Esophagus squamous epithelium (tissue), 5 donors: ENCODE measurements around the gene GLG1. TPM values are rescaled to one million over a fixed set of nuclear protein-coding genes. Genes with fewer than 3 reads are reported as not detected.
A peak's percentile ranks its signal among the peaks of the same experiment; 100 is the strongest.
"Not testable (repeated sequence)": the region's sequence is repeated elsewhere in the genome, so short reads cannot be mapped to it uniquely, and the experiment has no call there.

Experiments used
- DNase-seq: peaks from one replicate; lab custom pipeline; 2025; lab: John Stamatoyannopoulos, UW
- H3K27ac ChIP-seq, 4 donors: fragments of 200-600 bp; sonication (generic); one replicate each; pipeline ENCODE4 v1.5.1; 2016 to 2019; ENCODE audit warnings: mild to moderate bottlenecking in 1 of 4
- H3K27me3 ChIP-seq, 4 donors: fragments of 200-600 bp; sonication (generic); 1 replicate in 3 of 4; 2 replicates in 1 of 4; pipeline versions ENCODE4 v1.5.1 to v1.6.0; 2017 to 2021; ENCODE audit warnings: antibody characterized with exemption in 1 of 4
- H3K36me3 ChIP-seq, 3 donors: fragments of 200-600 bp; sonication (generic); one replicate each; pipeline ENCODE4 v1.5.1; 2016 to 2019
- H3K4me1 ChIP-seq, 3 donors: fragments of 200-600 bp; sonication (generic); one replicate each; pipeline ENCODE4 v1.5.1; 2017 to 2019
- H3K4me3 ChIP-seq, 4 donors: fragments of 200-600 bp; sonication (generic); 1 replicate in 3 of 4; 2 replicates in 1 of 4; pipeline ENCODE4 v1.5.1; 2016 to 2019; ENCODE audit warnings: mild to moderate bottlenecking in 2 of 4, moderate library complexity in 1 of 4
- H3K9me3 ChIP-seq, 3 donors: fragments of 200-600 bp; sonication (generic); one replicate each; pipeline ENCODE4 v1.5.1; 2016 to 2019
- POLR2A ChIP-seq, 4 donors: fragments of 450-650 bp; IDR thresholded peaks; one replicate each; pipeline ENCODE4 v1.6.1; 2017; ENCODE audit warnings: antibody characterized with exemption in 4 of 4, mild to moderate bottlenecking in 4 of 4, moderate library complexity in 3 of 4
- WGBS, 2 donors: methylation state at CpG; one replicate each; pipeline ENCODE4 v1.1.5; 2018; 5-methylcytosine and 5-hydroxymethylcytosine counted together
- intact Hi-C: fragments of 100-400 bp; cut with DNase I; formaldehyde crosslinking; loops from one replicate; pipeline ENCODE4 v1.15.0; 2022
- total RNA-seq, 4 donors: library from RNA; depleted of rRNA; stranded (reverse); fragments of >200 nt; gene quantifications; one replicate each; pipeline ENCODE4 v1.1.0, GENCODE V29; 2016
- TF ChIP-seq, protein P1 (sequence below), 6 experiments: fragments of 450-650 bp in 4 of 6; fragments of 200-600 bp in 2 of 6; sonication (generic) in 2 of 6; IDR thresholded peaks; one replicate each; pipeline ENCODE4 v1.5.1; 2016 to 2019; ENCODE audit warnings: antibody characterized with exemption in 6 of 6, mild to moderate bottlenecking in 4 of 6, moderate library complexity in 4 of 6
- donor health status: DM: yes; HTN: yes; CAD: no.

GLG1 gene
- total RNA-seq, result 10 to 100 TPM; 59.2 to 71.9 (median 60.8) TPM

DNA sequence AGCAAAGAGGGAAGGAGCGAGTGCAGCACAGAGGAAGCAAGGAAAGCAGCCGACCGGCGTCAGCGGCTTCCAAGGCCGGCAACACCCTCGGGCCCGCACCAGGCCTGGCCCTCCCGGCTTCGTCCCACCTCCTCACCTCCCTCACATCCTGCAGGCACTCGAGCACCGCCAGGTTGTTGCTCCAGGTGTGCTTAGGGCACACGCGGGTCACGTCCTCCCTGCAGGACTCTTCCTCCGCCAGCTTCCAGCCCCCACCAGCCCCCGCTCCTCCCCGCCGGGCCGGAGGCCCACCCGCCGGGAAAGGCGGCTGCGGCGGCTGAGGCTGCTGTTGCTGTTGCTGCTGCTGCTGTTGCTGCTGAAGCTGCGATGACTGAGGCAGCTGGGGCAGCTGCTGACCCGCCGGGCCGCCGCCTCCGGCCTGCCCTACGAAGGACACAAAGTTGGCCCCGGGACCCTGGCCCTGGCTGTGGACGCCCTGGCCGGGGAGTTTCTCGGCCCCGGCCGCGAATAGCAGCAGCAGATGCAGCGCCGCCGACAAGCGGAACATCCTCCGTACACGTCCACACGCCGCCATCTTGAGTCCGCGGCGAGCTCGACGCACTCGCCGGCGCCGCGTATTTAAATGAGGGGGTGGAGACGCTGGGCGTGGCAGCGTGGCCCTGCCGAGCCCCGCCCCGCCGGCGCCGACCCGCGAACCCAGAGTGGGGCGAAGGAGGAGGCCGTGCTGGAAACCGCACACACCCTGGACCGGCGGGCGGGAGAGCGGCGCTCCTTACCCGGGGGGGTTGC lies at the start of gene GLG1:
Gene GLG1, minus strand, starts transcription at position 594 of the 789 bp plus-strand sequence. Its CDS starts 20 bp downstream, at position 574.
- TF ChIP-seq, protein P1, sequence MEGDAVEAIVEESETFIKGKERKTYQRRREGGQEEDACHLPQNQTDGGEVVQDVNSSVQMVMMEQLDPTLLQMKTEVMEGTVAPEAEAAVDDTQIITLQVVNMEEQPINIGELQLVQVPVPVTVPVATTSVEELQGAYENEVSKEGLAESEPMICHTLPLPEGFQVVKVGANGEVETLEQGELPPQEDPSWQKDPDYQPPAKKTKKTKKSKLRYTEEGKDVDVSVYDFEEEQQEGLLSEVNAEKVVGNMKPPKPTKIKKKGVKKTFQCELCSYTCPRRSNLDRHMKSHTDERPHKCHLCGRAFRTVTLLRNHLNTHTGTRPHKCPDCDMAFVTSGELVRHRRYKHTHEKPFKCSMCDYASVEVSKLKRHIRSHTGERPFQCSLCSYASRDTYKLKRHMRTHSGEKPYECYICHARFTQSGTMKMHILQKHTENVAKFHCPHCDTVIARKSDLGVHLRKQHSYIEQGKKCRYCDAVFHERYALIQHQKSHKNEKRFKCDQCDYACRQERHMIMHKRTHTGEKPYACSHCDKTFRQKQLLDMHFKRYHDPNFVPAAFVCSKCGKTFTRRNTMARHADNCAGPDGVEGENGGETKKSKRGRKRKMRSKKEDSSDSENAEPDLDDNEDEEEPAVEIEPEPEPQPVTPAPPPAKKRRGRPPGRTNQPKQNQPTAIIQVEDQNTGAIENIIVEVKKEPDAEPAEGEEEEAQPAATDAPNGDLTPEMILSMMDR (IDR thresholded peaks at IDR 0.05), result no peak
- peak in 2 of 4 donors; percentile 87 to 88 for TF ChIP-seq POLR2A (IDR thresholded peaks at IDR 0.05)
- no peaks in the 10 kb centered on the region for H3K36me3 ChIP-seq
- H3K4me1 ChIP-seq, result peaks cover 11 to 54% (median 32%) of the 10 kb centered on the region in 3 donors
- H3K27ac ChIP-seq, result peak within 1 kb of the TSS; percentile 94 to 96 (median 96)
- H3K4me3 ChIP-seq, result peak within 1 kb of the TSS; percentile 80 to 93 (median 88)
- no peaks in the 10 kb centered on the region for H3K27me3 ChIP-seq
- intact Hi-C loops, result no loop called here
- WGBS, 2 donors, result 0 to 2% methylated on average over 9 to 16 of the region's 77 CpGs
- peak; percentile 59 for DNase-seq
- no peaks in the 10 kb centered on the region for H3K9me3 ChIP-seq

- H3K27ac ChIP-seq, result no peak overlapping the region
- no peak for DNase-seq
- WGBS, 2 donors, result 86 to 95% methylated on average over 3 of the region's 3 CpGs
- no peak overlapping the region for H3K4me3 ChIP-seq
- H3K27me3 ChIP-seq, result no peaks in the 10 kb centered on the region
- H3K36me3 ChIP-seq, result peaks cover 0 to 62% (median 10%) of the 10 kb centered on the region in 3 donors
- H3K4me1 ChIP-seq, result peaks cover 0 to 57% (median 17%) of the 10 kb centered on the region in 3 donors
- H3K9me3 ChIP-seq, result no peaks in the 10 kb centered on the region
- TF ChIP-seq, protein P1 (IDR thresholded peaks at IDR 0.05), result no peak
- TF ChIP-seq POLR2A (IDR thresholded peaks at IDR 0.05), result no peak
- intact Hi-C loops, result no loop called here
Measured at GRCh38 chr16:74654536-74655050, 47.7 kb upstream of the GLG1 start.

GRCh38 chr16:74652883-74653282 lies 46.0 kb upstream of the GLG1 start:
- peaks cover 0 to 40% (median 3%) of the 10 kb centered on the region in 3 donors for H3K4me1 ChIP-seq
- WGBS, 2 donors, result 88 to 89% methylated on average over 2 of the region's 2 CpGs
- DNase-seq, result not testable (repeated sequence)

DNA sequence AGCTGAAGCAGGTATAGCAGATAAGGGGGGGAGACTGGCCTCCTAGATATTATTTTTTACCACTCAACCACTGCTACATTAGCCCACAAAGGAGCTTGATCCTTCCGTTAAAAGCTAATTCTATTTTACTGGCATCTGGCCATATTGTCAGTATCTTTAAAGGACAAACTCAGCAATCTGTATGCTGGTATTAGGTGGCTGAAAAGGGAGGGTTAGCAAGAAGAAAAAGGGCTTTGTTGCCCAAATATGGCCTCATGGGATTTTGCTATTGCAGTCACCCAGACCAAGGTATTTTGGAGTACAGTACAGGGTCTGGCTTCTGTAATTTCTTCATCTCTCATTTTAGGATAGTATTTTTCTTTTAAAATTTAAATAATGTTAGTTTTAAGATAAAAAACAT lies 45.3 kb upstream of the GLG1 start:
- H3K36me3 ChIP-seq, result peaks cover 7 to 63% (median 12%) of the 10 kb centered on the region in 3 donors
- peaks cover 0 to 34% (median 3%) of the 10 kb centered on the region in 3 donors for H3K4me1 ChIP-seq
- intact Hi-C loops, result no loop called here
- DNase-seq, result no peak
- no peaks in the 10 kb centered on the region for H3K27me3 ChIP-seq
- TF ChIP-seq POLR2A (IDR thresholded peaks at IDR 0.05), result no peak
- TF ChIP-seq, protein P1 (IDR thresholded peaks at IDR 0.05), result no peak
- H3K27ac ChIP-seq, result no peak overlapping the region
- 17 to 33% methylated on average over 1 of the region's 1 CpG for WGBS, 2 donors
- no peak overlapping the region for H3K4me3 ChIP-seq
- H3K9me3 ChIP-seq, result no peaks in the 10 kb centered on the region

More at GRCh38 chr16:74652883-74653282, 46.0 kb upstream of the GLG1 start:
- H3K27me3 ChIP-seq, H3K4me3 ChIP-seq, H3K27ac ChIP-seq, intact Hi-C loops, H3K9me3 ChIP-seq: not testable (repeated sequence)
- H3K36me3 ChIP-seq, result peaks cover 7 to 62% (median 12%) of the 10 kb centered on the region in 3 donors

GRCh38 chr16:74651841-74652240 lies 44.9 kb upstream of the GLG1 start:
- H3K4me3 ChIP-seq, result no peak overlapping the region
- TF ChIP-seq POLR2A (IDR thresholded peaks at IDR 0.05), result no peak
- TF ChIP-seq, protein P1 (IDR thresholded peaks at IDR 0.05), result no peak
- H3K27ac ChIP-seq, result no peak overlapping the region
- 62 to 82% methylated on average over 2 of the region's 2 CpGs for WGBS, 2 donors
- H3K36me3 ChIP-seq, result peaks cover 7 to 63% (median 13%) of the 10 kb centered on the region in 3 donors
- no peaks in the 10 kb centered on the region for H3K27me3 ChIP-seq
- peaks cover 0 to 30% (median 3%) of the 10 kb centered on the region in 3 donors for H3K4me1 ChIP-seq
- H3K9me3 ChIP-seq, result no peaks in the 10 kb centered on the region
- DNase-seq, result no peak
- intact Hi-C loops, result no loop called here
